HEK293T (cell line): ENCODE results near the gene BMP8A.

Experiments
- ARNT ChIP-seq: fragments of 450-650 bp; IDR thresholded peaks from 2 replicates; pipeline ENCODE4 v1.6.1; 2017; ENCODE audit warnings: mild to moderate bottlenecking
- BHLHE40 ChIP-seq: fragments of 450-650 bp; IDR thresholded peaks from 2 replicates; pipeline ENCODE4 v1.6.1; 2016; ENCODE audit warnings: mild to moderate bottlenecking, moderate library complexity, borderline replicate concordance
- CTBP1 ChIP-seq: fragments of 450-650 bp; IDR thresholded peaks from 2 replicates; pipeline ENCODE4 v1.6.1; 2016; ENCODE audit warnings: borderline replicate concordance
- ELF4 ChIP-seq: fragments of 450-650 bp; IDR thresholded peaks from 2 replicates; pipeline ENCODE4 v1.6.1; 2017; ENCODE audit warnings: antibody characterized with exemption
- FOXK2 ChIP-seq: fragments of 450-650 bp; IDR thresholded peaks from 2 replicates; pipeline ENCODE4 v1.6.1; 2016; ENCODE audit warnings: mild to moderate bottlenecking
- FOXM1 ChIP-seq: fragments of 450-650 bp; IDR thresholded peaks from 2 replicates; pipeline ENCODE4 v1.6.1; 2017; ENCODE audit warnings: mild to moderate bottlenecking, borderline replicate concordance
- HDGF ChIP-seq: fragments of 450-650 bp; IDR thresholded peaks from 2 replicates; pipeline ENCODE4 v1.6.1; 2017; ENCODE audit warnings: antibody characterized with exemption, borderline replicate concordance
- L3MBTL2 ChIP-seq: fragments of 450-650 bp; conservative IDR thresholded peaks from 2 replicates; pipeline ENCODE4 v1.6.1; 2016; ENCODE audit warnings: mild to moderate bottlenecking
- NFRKB ChIP-seq: fragments of 450-650 bp; IDR thresholded peaks from 2 replicates; pipeline ENCODE4 v1.6.1; 2016; ENCODE audit warnings: mild to moderate bottlenecking, moderate library complexity
- SP1 ChIP-seq: fragments of 450-650 bp; IDR thresholded peaks from 2 replicates; pipeline ENCODE4 v1.6.1; 2017
- SUZ12 ChIP-seq: fragments of 450-650 bp; IDR thresholded peaks from 2 replicates; pipeline ENCODE4 v1.6.1; 2016; ENCODE audit warnings: mild to moderate bottlenecking
- TARDBP ChIP-seq: fragments of 450-650 bp; IDR thresholded peaks from 2 replicates; pipeline ENCODE4 v1.6.1; 2016
- ZNF384 ChIP-seq: fragments of 450-650 bp; IDR thresholded peaks from 2 replicates; pipeline ENCODE4 v1.6.1; 2016

DNA sequence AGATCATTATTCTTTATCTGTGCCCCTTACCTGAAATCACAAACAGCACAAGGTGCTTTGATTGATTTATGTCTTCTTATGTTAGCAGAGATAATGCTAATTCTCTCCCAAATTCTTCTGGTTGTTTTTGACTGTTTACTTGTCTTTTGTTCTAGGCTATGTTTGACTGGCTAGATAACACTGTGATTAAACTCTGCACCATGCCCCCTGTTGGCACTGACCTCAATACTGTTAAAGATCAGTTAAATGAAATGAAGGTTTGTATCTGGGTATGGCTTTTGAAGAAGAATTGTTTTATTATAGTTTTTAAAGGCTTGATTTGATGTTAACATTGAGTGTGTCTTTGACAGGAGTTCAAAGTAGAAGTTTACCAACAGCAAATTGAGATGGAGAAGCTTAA lies 49.6 kb upstream of the BMP8A start:
- TF ChIP-seq L3MBTL2 (no peak), FOXM1 (no peak), CTBP1 (no peak), SP1 (no peak), ELF4 (no peak), SUZ12 (no peak), FOXK2 (no peak), ARNT (no peak), ZNF384 (no peak), TARDBP (no peak), HDGF (no peak), NFRKB (no peak), BHLHE40 (no peak)
